Nephron (organoid): Measurements from ENCODE around the gene POU4F3.

Source experiments
- H3K27ac Mint-ChIP-seq, 3 experiments: 2 replicates each; pipeline ENCODE4 v1.8.0; 2020; ENCODE audit warnings: mixed read lengths in 3 of 3, mild to moderate bottlenecking in 2 of 3, moderate library complexity in 1 of 3
- H3K27me3 Mint-ChIP-seq: 2 replicates; pipeline ENCODE4 v1.8.0; 2021; ENCODE audit warnings: low read depth, mild to moderate bottlenecking, moderate library complexity, mixed read lengths
- H3K36me3 Mint-ChIP-seq: 2 replicates; pipeline ENCODE4 v1.8.0; 2020; ENCODE audit warnings: low read depth, mixed read lengths
- H3K4me1 Mint-ChIP-seq: 2 replicates; pipeline ENCODE4 v1.8.0; 2020; ENCODE audit warnings: mixed read lengths
- H3K4me3 Mint-ChIP-seq, 3 experiments: 2 replicates each; pipeline ENCODE4 v1.8.0; 2020; ENCODE audit warnings: mild to moderate bottlenecking in 3 of 3, mixed read lengths in 3 of 3, moderate library complexity in 2 of 3
- H3K9me3 Mint-ChIP-seq: 2 replicates; pipeline ENCODE4 v1.8.0; 2020; ENCODE audit warnings: mixed read lengths
- CTCF ChIP-seq, 3 experiments: fragments of 200-600 bp; sonication (generic); IDR thresholded peaks; one replicate each; pipeline ENCODE4 v1.5.0; 2021; ENCODE audit warnings: antibody characterized with exemption in 3 of 3; ENCODE audit not compliant: unreplicated experiment in 3 of 3

Gene POU4F3

GRCh38 chr5:146345578-146346366 lies 7.1 kb downstream of the POU4F3 start:
- peak overlapping the region; percentile 64 to 70 (median 66) for H3K4me3 Mint-ChIP-seq
- no peak overlapping the region for H3K27ac Mint-ChIP-seq
- H3K27me3 Mint-ChIP-seq, result peaks cover 100% of the 10 kb centered on the region
- peaks cover 16% of the 10 kb centered on the region for H3K4me1 Mint-ChIP-seq
- TF ChIP-seq CTCF (IDR thresholded peaks at IDR 0.05; ENCODE audit: unreplicated experiment in 3 of 3), result no peak
- no peaks in the 10 kb centered on the region for H3K36me3 Mint-ChIP-seq
- H3K9me3 Mint-ChIP-seq, result peaks cover 3% of the 10 kb centered on the region

- no peak overlapping the region for H3K4me3 Mint-ChIP-seq
- no peaks in the 10 kb centered on the region for H3K9me3 Mint-ChIP-seq
- H3K4me1 Mint-ChIP-seq, result no peaks in the 10 kb centered on the region
- H3K27ac Mint-ChIP-seq, result no peak overlapping the region
- H3K36me3 Mint-ChIP-seq, result no peaks in the 10 kb centered on the region
- TF ChIP-seq CTCF (IDR thresholded peaks at IDR 0.05; ENCODE audit: unreplicated experiment in 3 of 3), result no peak
- H3K27me3 Mint-ChIP-seq, result peaks cover 20% of the 10 kb centered on the region
Measured at GRCh38 chr5:146357126-146357525, 18.5 kb downstream of the POU4F3 start.

GRCh38 chr5:146359836-146360235 lies 21.2 kb downstream of the POU4F3 start:
- Mint-ChIP-seq H3K27ac (no peak overlapping the region), H3K9me3 (no peaks in the 10 kb centered on the region), H3K4me3 (no peak overlapping the region), H3K4me1 (no peaks in the 10 kb centered on the region), H3K36me3 (no peaks in the 10 kb centered on the region), H3K27me3 (peaks cover 11% of the 10 kb centered on the region)
- no peak for TF ChIP-seq CTCF (IDR thresholded peaks at IDR 0.05; ENCODE audit: unreplicated experiment in 3 of 3)

GRCh38 chr5:146363161-146363874 lies 24.7 kb downstream of the POU4F3 start:
- Mint-ChIP-seq H3K36me3 (no peaks in the 10 kb centered on the region), H3K27ac (no peak overlapping the region), H3K4me3 (no peak overlapping the region), H3K9me3 (no peaks in the 10 kb centered on the region), H3K4me1 (no peaks in the 10 kb centered on the region), H3K27me3 (peaks cover 13% of the 10 kb centered on the region)
- TF ChIP-seq CTCF (IDR thresholded peaks at IDR 0.05; ENCODE audit: unreplicated experiment in 3 of 3), result no peak

- H3K4me1 Mint-ChIP-seq, result no peaks in the 10 kb centered on the region
- no peak overlapping the region for H3K27ac Mint-ChIP-seq
- TF ChIP-seq CTCF (IDR thresholded peaks at IDR 0.05; ENCODE audit: unreplicated experiment in 3 of 3), result no peak
- no peaks in the 10 kb centered on the region for H3K9me3 Mint-ChIP-seq
- H3K4me3 Mint-ChIP-seq, result no peak overlapping the region
- H3K36me3 Mint-ChIP-seq, result no peaks in the 10 kb centered on the region
- peaks cover 24% of the 10 kb centered on the region for H3K27me3 Mint-ChIP-seq
Measured at GRCh38 chr5:146365618-146366017, 27.0 kb downstream of the POU4F3 start.
